Measurements from ENCODE around the gene TLN1. TPM values are rescaled to one million over a fixed set of nuclear protein-coding genes. Genes with fewer than 3 reads are reported as not detected.
A peak's percentile ranks its signal among the peaks of the same experiment; 100 is the strongest.

Gene TLN1
- total and polyA plus RNA-seq, 2 of the 8 experiments (the other 6 are each of a cell fraction or from before 2014, with no cell fraction given) = 28.1 to 90.1 TPM

DNA sequence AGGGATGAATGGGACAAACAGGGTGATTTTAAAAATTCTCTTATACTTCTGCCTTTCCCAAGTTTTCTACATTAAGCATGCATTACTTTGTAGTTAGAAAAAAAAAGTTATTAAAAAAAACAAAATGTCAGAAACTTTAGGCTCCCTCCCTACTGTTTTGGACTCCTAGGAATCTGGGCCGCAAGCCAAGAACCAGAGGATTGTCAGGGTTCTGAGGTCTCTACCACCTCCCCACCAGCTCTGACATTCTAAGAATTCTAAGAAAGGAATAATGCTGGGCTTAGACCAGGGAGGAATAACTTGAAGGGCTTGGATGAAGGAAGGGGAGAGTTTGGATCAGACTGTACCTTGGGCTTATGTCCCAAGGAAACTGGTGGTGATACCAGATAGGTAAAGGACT, 66.0 kb downstream of the TLN1 start:
- no peak overlapping the region for H4K8ac ChIP-seq (ENCODE audit: extremely low read depth, insufficient read depth, low read length)
- POLR2A ChIA-PET (ENCODE audit: partially characterized antibody) = interaction anchor here (0.7 to 6.6 kb wide), 11 partner anchors 9 to 148 kb away, joined by 3 to 65 read pairs (median 3); partner anchors contain the start of genes CA9, CREB3, GBA2 and RGP1
- H2AFZ ChIP-seq (ENCODE audit: low read length) = no peak overlapping the region
- no peak overlapping the region for H3K4me3 ChIP-seq (ENCODE audit: extremely low read depth in 1 of 4, insufficient read depth in 2 of 4, low read depth in 3 of 4, low read length in 4 of 4)
- H2BK20ac ChIP-seq (ENCODE audit: low read length) = no peak overlapping the region
- no peak overlapping the region for H3K4me2 ChIP-seq (ENCODE audit: insufficient read depth in 1 of 2, low read depth in 2 of 2, low read length in 2 of 2)
- H3K18ac ChIP-seq (ENCODE audit: extremely low read depth, low read length) = no peak overlapping the region
- no peak overlapping the region for H2BK5ac ChIP-seq (ENCODE audit: low read depth, low read length)
- FAIRE-seq = no peak
- H3K79me2 ChIP-seq (ENCODE audit: control insufficient read depth in 1 of 2, insufficient read depth in 2 of 2, low read length in 2 of 2) = no peaks in the 10 kb centered on the region; a peak in 1 of 4 replicates
- no peak overlapping the region for H2BK12ac ChIP-seq (ENCODE audit: low read depth, low read length)
- no peak overlapping the region for H3K23ac ChIP-seq (ENCODE audit: insufficient read length)
- peaks cover 0 to 5% (median 1%) of the 10 kb centered on the region in 4 experiments; a peak in 5 of 7 replicates for H3K4me1 ChIP-seq (replicated peaks in 1 of 4; ENCODE audit: control insufficient read depth in 3 of 4, insufficient read depth in 4 of 4, low read length in 3 of 4)
- H3K9me3 ChIP-seq (ENCODE audit: insufficient read depth in 2 of 2, low read depth in 1 of 2, low read length in 1 of 2) = no peaks in the 10 kb centered on the region
- no peak overlapping the region for H3K9ac ChIP-seq (replicated peaks in 1 of 4; ENCODE audit: extremely low read depth in 1 of 4, low read depth in 3 of 4, low read length in 3 of 4)
- H3K27ac ChIP-seq (ENCODE audit: low read depth, low read length) = no peak overlapping the region
- no peak overlapping the region for H4K91ac ChIP-seq (replicated peaks; ENCODE audit: insufficient read length, low read length)
- TF ChIP-seq SP4 (IDR thresholded peaks at IDR 0.05; ENCODE audit: low read length) = no peak
- no peak for TF ChIP-seq SRF (IDR thresholded peaks at IDR 0.05; ENCODE audit: low read depth, low read length)
- no peak for TF ChIP-seq CHD1 (IDR thresholded peaks at IDR 0.05; ENCODE audit: low read depth, low read length)
- H3K14ac ChIP-seq (ENCODE audit: insufficient read length) = no peak overlapping the region
- H3K79me1 ChIP-seq (ENCODE audit: low read depth, low read length) = peaks cover 2% of the 10 kb centered on the region; the same call in 1 of the 2 replicates
- H3K4ac ChIP-seq (replicated peaks; ENCODE audit: insufficient read length, low read depth, low read length) = no peak overlapping the region
- 100% methylated on average over 1 of the region's 1 CpG; no CpG with 5 or more reads in 1 of the 2 experiments for WGBS, 2 experiments (ENCODE audit: extremely low coverage in 1 of 2, insufficient coverage in 1 of 2, insufficient read length in 1 of 2, insufficient replicate concordance in 2 of 2, low coverage in 1 of 2, low lambda C conversion rate in 2 of 2, missing lambda C conversion rate in 1 of 2)
- CTCF ChIA-PET (ENCODE audit: partially characterized antibody) = interaction anchor here (0.7 to 15.9 kb wide), 8 partner anchors 8 to 63 kb away, joined by 3 to 347 read pairs (median 55); partner anchors contain the start of genes CCDC107, CREB3, RMRP and SIT1
- peaks cover 4% of the 10 kb centered on the region; the same call in 1 of the 2 replicates for H3K23me2 ChIP-seq (ENCODE audit: low read depth, low read length)
- no peaks in the 10 kb centered on the region for H3K27me3 ChIP-seq (replicated peaks in 1 of 4; ENCODE audit: control insufficient read depth in 3 of 4, extremely low read depth in 1 of 4, insufficient read depth in 3 of 4, low read length in 3 of 4)
- H4K20me1 ChIP-seq (replicated peaks in 1 of 2; ENCODE audit: control insufficient read depth in 1 of 2, insufficient read depth in 2 of 2, low read length in 2 of 2) = peaks cover 0 to 2% of the 10 kb centered on the region in 2 experiments
- H3K56ac ChIP-seq (replicated peaks; ENCODE audit: insufficient read length, low read depth, low read length) = no peak overlapping the region
- H3K36me3 ChIP-seq (ENCODE audit: control insufficient read depth in 2 of 4, insufficient read depth in 4 of 4, low read length in 3 of 4) = peaks cover 6 to 23% (median 13%) of the 10 kb centered on the region in 4 experiments
- peak overlapping the region; percentile 25; the same call in 1 of the 2 replicates for H2BK15ac ChIP-seq (ENCODE audit: low read length)
- no peak overlapping the region for H4K5ac ChIP-seq (ENCODE audit: insufficient read length, low read depth, low read length)
- peak overlapping the region; percentile 77; the same call in 1 of the 2 replicates for H2AK5ac ChIP-seq (ENCODE audit: low read depth, low read length)
- H2BK120ac ChIP-seq (replicated peaks; ENCODE audit: low read depth, low read length) = no peak overlapping the region
- no peak for DNase-seq (ENCODE audit: low read depth in 1 of 2, low spot score in 2 of 2)
